Measurements from ENCODE around the gene TMEM184C. TPM values are rescaled to one million over a fixed set of nuclear protein-coding genes. Genes with fewer than 3 reads are reported as not detected.

Gene TMEM184C
- total RNA-seq, 1 experiment from 2014 or later: 24.6 TPM

- Histone ChIP-seq H3K4me2 (ENCODE audit: low read length) (no peak overlapping the region), H3K27me3 (ENCODE audit: insufficient read depth, low read length) (no peaks in the 10 kb centered on the region), H4K20me1 (ENCODE audit: insufficient read depth) (no peaks in the 10 kb centered on the region), H3K36me3 (ENCODE audit: control insufficient read depth in 1 of 2, insufficient read depth in 2 of 2, low read length in 2 of 2) (no peaks in the 10 kb centered on the region), H3K9ac (ENCODE audit: low read length) (no peak overlapping the region), H3K9me3 (ENCODE audit: control insufficient read depth in 1 of 2, insufficient read depth in 1 of 2, low read depth in 1 of 2, low read length in 2 of 2) (no peaks in the 10 kb centered on the region), H3K27ac (ENCODE audit: low read depth, low read length) (no peak overlapping the region), H3K9me2 (ENCODE audit: insufficient read depth) (no peaks in the 10 kb centered on the region), H3K4me1 (ENCODE audit: control insufficient read depth in 1 of 2, insufficient read depth in 2 of 2, low read length in 2 of 2) (peaks cover 0 to 9% of the 10 kb centered on the region in 2 experiments; a peak in 1 of 4 replicates), H2AFZ (ENCODE audit: low read depth, low read length, poor library complexity, severe bottlenecking) (no peak overlapping the region), H3K4me3 (replicated peaks in 1 of 2; ENCODE audit: low read depth in 1 of 2, low read length in 2 of 2) (no peak overlapping the region), H3K79me2 (ENCODE audit: insufficient read depth, low read length) (no peaks in the 10 kb centered on the region)
- TF ChIP-seq CEBPB (IDR thresholded peaks at IDR 0.05; ENCODE audit: low read depth) (no peak), SP1 (IDR thresholded peaks at IDR 0.05; ENCODE audit: low read depth) (no peak), CTCF (IDR thresholded peaks at IDR 0.05 in 2 of 3, conservative IDR thresholded peaks at IDR 0.05 in 1 of 3; ENCODE audit: borderline replicate concordance in 1 of 3, insufficient read depth in 1 of 3, low read depth in 2 of 3, low read length in 2 of 3) (no peak), SIN3A (IDR thresholded peaks at IDR 0.05; ENCODE audit: low read depth) (no peak), ELF1 (IDR thresholded peaks at IDR 0.05; ENCODE audit: borderline replicate concordance, low read depth) (no peak), SRF (IDR thresholded peaks at IDR 0.05; ENCODE audit: low read depth) (no peak), TCF7L2 (IDR thresholded peaks at IDR 0.05; ENCODE audit: borderline replicate concordance, extremely low read depth, insufficient read depth, insufficient read length) (no peak), JUND (IDR thresholded peaks at IDR 0.05) (no peak), CBX3 (IDR thresholded peaks at IDR 0.05; ENCODE audit: low read depth) (no peak), POLR2AphosphoS5 (IDR thresholded peaks at IDR 0.05; ENCODE audit: low read depth, low read length) (no peak), EZH2 (IDR thresholded peaks at IDR 0.05) (no peak)
- TF ChIP-seq, protein P1, sequence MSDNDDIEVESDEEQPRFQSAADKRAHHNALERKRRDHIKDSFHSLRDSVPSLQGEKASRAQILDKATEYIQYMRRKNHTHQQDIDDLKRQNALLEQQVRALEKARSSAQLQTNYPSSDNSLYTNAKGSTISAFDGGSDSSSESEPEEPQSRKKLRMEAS (IDR thresholded peaks at IDR 0.05): no peak
- TF ChIP-seq, protein P2, sequence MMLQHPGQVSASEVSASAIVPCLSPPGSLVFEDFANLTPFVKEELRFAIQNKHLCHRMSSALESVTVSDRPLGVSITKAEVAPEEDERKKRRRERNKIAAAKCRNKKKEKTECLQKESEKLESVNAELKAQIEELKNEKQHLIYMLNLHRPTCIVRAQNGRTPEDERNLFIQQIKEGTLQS (IDR thresholded peaks at IDR 0.05): no peak
- TF ChIP-seq, protein P3, sequence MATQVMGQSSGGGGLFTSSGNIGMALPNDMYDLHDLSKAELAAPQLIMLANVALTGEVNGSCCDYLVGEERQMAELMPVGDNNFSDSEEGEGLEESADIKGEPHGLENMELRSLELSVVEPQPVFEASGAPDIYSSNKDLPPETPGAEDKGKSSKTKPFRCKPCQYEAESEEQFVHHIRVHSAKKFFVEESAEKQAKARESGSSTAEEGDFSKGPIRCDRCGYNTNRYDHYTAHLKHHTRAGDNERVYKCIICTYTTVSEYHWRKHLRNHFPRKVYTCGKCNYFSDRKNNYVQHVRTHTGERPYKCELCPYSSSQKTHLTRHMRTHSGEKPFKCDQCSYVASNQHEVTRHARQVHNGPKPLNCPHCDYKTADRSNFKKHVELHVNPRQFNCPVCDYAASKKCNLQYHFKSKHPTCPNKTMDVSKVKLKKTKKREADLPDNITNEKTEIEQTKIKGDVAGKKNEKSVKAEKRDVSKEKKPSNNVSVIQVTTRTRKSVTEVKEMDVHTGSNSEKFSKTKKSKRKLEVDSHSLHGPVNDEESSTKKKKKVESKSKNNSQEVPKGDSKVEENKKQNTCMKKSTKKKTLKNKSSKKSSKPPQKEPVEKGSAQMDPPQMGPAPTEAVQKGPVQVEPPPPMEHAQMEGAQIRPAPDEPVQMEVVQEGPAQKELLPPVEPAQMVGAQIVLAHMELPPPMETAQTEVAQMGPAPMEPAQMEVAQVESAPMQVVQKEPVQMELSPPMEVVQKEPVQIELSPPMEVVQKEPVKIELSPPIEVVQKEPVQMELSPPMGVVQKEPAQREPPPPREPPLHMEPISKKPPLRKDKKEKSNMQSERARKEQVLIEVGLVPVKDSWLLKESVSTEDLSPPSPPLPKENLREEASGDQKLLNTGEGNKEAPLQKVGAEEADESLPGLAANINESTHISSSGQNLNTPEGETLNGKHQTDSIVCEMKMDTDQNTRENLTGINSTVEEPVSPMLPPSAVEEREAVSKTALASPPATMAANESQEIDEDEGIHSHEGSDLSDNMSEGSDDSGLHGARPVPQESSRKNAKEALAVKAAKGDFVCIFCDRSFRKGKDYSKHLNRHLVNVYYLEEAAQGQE (IDR thresholded peaks at IDR 0.05; ENCODE audit: low read depth): no peak
- no peak for DNase-seq (ENCODE audit: low read depth, low spot score)
- POLR2A ChIA-PET: no interaction called here
- no peak for ATAC-seq
- RAD21 ChIA-PET (ENCODE audit: low non-redundant PET in 1 of 2, low total read pairs in 2 of 2, uncharacterized antibody in 2 of 2, unreplicated experiment in 2 of 2): no interaction called here
- intact Hi-C loops (cut with micrococcal nuclease): no loop called here
- CTCF ChIA-PET: interaction anchor here (0.6 to 2.8 kb wide), 3 partner anchors 17 to 156 kb away, joined by 3 to 14 read pairs (median 3); partner anchors contain the start of gene PRMT9
- no TSS peak for BruUV-seq (replicated peaks)
Measured at GRCh38 chr4:147709999-147710398, 92.8 kb downstream of the TMEM184C start.
